ENCODE data around the gene HTR3D.

DNA sequence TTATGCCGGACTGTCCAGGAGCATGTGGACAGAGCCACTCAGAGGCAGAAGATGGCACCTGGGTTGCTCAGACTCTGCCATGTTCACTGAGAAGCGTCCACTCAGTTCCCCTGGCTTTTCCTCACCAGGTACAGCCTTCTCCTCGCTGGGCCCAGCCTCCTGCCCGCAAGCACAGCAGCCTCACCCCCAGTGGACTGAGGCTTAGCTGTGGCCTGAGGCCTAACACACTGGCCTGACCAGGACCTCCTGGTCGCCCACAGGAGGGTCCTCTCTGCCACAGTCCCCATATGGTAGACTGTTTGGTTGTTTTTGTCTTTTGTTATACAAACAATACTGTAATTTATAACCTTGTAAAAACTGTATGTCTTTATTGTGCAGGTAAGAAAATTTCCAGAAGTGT is 36.8 kb downstream of the HTR3D start:
- TF ChIP-seq EZH2 (IDR thresholded peaks at IDR 0.05; ENCODE audit: insufficient read depth, poor library complexity, severe bottlenecking) (no peak), EZH2phosphoT487 (IDR thresholded peaks at IDR 0.05; ENCODE audit: insufficient read depth, low read depth) (no peak)

Data from GM23248 (cell line).